Esophagus muscularis mucosa (tissue), 4 donors: Measurements from ENCODE around the gene ARHGEF37.
"Not testable (repeated sequence)": the region's sequence is repeated elsewhere in the genome, so short reads cannot be mapped to it uniquely, and the experiment has no call there.

Experiments
- EP300 ChIP-seq: sonication (generic); formaldehyde crosslinking; IDR thresholded peaks from one replicate; pipeline ENCODE4 v1.6.1; 2017; ENCODE audit warnings: antibody characterized with exemption
- POLR2A ChIP-seq: fragments of 450-650 bp; IDR thresholded peaks from one replicate; pipeline ENCODE4 v1.6.1; 2017; ENCODE audit warnings: antibody characterized with exemption, moderate library complexity, mild to moderate bottlenecking, low read depth
- POLR2AphosphoS5 ChIP-seq, 2 donors: sonication (generic); formaldehyde crosslinking; IDR thresholded peaks; one replicate each; pipeline ENCODE4 v1.6.1; 2017; ENCODE audit warnings: antibody characterized with exemption in 2 of 2
- TF ChIP-seq, protein P1 (sequence below), 3 experiments: fragments of 200-600 bp in 2 of 3; fragments of 450-650 bp in 1 of 3; sonication (generic) in 2 of 3; IDR thresholded peaks; one replicate each; pipeline ENCODE4 v1.5.1; 2017 to 2019; ENCODE audit warnings: antibody characterized with exemption in 3 of 3, mild to moderate bottlenecking in 2 of 3, moderate library complexity in 1 of 3

DNA sequence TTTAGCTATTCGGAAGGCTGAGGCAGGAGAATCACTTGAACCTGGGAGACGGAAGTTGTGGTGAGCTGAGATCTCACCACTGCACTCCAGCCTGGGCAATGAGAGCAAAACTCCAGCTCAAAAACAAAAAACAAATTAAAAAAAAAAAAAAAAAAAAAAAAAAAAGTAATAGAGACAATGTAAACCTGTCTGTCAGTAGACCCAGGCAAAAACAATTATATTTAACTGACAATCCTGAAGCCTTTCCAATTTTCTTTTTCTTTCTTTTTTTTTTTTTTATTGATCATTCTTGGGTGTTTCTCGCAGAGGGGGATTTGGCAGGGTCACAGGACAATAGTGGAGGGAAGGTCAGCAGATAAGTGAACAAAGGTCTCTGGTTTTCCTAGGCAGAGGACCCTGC is 88.0 kb downstream of the ARHGEF37 start:
- not testable (repeated sequence) for TF ChIP-seq POLR2AphosphoS5 (IDR thresholded peaks at IDR 0.05); POLR2A; EP300
- TF ChIP-seq, protein P1, sequence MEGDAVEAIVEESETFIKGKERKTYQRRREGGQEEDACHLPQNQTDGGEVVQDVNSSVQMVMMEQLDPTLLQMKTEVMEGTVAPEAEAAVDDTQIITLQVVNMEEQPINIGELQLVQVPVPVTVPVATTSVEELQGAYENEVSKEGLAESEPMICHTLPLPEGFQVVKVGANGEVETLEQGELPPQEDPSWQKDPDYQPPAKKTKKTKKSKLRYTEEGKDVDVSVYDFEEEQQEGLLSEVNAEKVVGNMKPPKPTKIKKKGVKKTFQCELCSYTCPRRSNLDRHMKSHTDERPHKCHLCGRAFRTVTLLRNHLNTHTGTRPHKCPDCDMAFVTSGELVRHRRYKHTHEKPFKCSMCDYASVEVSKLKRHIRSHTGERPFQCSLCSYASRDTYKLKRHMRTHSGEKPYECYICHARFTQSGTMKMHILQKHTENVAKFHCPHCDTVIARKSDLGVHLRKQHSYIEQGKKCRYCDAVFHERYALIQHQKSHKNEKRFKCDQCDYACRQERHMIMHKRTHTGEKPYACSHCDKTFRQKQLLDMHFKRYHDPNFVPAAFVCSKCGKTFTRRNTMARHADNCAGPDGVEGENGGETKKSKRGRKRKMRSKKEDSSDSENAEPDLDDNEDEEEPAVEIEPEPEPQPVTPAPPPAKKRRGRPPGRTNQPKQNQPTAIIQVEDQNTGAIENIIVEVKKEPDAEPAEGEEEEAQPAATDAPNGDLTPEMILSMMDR (IDR thresholded peaks at IDR 0.05): not testable (repeated sequence)
